Measurements from ENCODE around the gene GOLGA6A.
A peak's percentile ranks its signal among the peaks of the same experiment; 100 is the strongest.
"Not testable (repeated sequence)": the region's sequence is repeated elsewhere in the genome, so short reads cannot be mapped to it uniquely, and the experiment has no call there.

The GOLGA6A gene

DNA sequence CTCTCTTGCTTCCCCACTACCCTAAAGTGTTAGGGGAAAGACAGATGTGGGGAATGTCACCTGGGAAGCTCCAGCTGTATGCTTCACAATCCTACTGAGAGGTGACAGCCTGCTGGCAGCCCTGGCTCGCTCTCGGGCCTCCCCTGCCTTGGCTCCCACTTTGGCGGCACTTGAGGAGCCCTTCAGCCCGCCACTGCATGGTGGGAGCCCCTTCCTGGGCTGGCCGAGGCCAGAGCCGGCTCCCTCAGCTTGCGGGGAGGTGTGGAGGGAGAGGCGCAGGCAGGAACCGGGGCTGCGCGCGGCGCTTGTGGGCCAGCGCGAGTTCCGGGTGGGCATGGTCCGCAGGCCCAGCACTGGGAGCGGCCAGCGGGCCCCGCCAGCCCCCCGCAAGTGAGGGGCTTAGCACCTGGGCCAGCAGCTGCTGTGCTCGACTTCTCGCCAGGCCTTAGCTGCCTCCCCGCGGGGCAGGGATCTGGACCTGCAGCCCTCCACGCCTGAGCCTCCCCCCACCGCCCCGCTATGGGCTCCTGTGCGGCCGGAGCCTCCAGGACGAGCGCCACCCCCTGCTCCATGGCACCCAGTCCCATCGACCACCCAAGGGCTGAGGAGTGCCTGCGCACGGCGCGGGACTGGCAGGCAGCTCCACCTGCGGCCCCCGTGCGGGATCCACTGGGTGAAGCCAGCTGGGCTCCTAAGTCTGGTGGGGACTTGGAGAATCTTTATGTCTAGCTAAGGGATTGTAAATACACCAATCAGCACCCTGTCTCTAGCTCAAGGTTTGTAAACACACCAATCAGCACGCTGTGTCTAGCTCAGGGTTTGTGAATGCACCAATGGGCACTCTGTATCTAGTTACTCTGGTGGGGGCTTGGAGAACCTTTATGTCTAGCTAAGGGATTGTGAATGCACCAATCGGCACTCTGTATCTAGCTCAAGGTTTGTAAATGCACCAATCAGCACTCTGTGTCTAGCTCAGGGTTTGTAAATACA, 29.8 kb downstream of the GOLGA6A start:
- H3K27me3 Mint-ChIP-seq; ATAC-seq (replicated peaks); H3K27ac Mint-ChIP-seq; H3K4me3 Mint-ChIP-seq; H3K36me3 Mint-ChIP-seq; H3K9me3 Mint-ChIP-seq; DNase-seq: not testable (repeated sequence)
- peaks cover 9 to 25% of the 10 kb centered on the region in 2 donors for H3K4me1 Mint-ChIP-seq

- DNase-seq, result no peak
- no peaks in the 10 kb centered on the region for H3K27me3 Mint-ChIP-seq
- no peak for ATAC-seq (replicated peaks)
- peaks cover 9 to 26% of the 10 kb centered on the region in 2 donors for H3K4me1 Mint-ChIP-seq
- no peak overlapping the region for H3K27ac Mint-ChIP-seq
- H3K4me3 Mint-ChIP-seq, result no peak overlapping the region
- peaks cover under 1 to 2% of the 10 kb centered on the region in 2 donors for H3K36me3 Mint-ChIP-seq
- H3K9me3 Mint-ChIP-seq, result no peaks in the 10 kb centered on the region
Measured at GRCh38 chr15:74050556-74051234, 31.7 kb downstream of the GOLGA6A start.

GRCh38 chr15:74050127-74050526, 32.2 kb downstream of the GOLGA6A start:
- DNase-seq (no peak), ATAC-seq (replicated peaks) (no peak)
- H3K9me3 Mint-ChIP-seq, result no peaks in the 10 kb centered on the region
- peaks cover 4 to 5% of the 10 kb centered on the region in 2 donors for H3K36me3 Mint-ChIP-seq
- no peaks in the 10 kb centered on the region for H3K27me3 Mint-ChIP-seq
- H3K27ac Mint-ChIP-seq, result no peak overlapping the region
- H3K4me3 Mint-ChIP-seq, result no peak overlapping the region
- H3K4me1 Mint-ChIP-seq, result peaks cover 11 to 30% of the 10 kb centered on the region in 2 donors

- ATAC-seq (replicated peaks) (no peak), DNase-seq (no peak)
- Mint-ChIP-seq H3K9me3 (no peaks in the 10 kb centered on the region), H3K4me1 (peaks cover 6 to 16% of the 10 kb centered on the region in 2 donors), H3K36me3 (peaks cover 8 to 27% of the 10 kb centered on the region in 2 donors), H3K4me3 (no peak overlapping the region), H3K27ac (no peak overlapping the region), H3K27me3 (no peaks in the 10 kb centered on the region)
Measured at GRCh38 chr15:74046275-74046674, 36.1 kb downstream of the GOLGA6A start.

- H3K4me3 Mint-ChIP-seq, result no peak overlapping the region
Measured at GRCh38 chr15:74045636-74046274, 36.6 kb downstream of the GOLGA6A start.

DNA sequence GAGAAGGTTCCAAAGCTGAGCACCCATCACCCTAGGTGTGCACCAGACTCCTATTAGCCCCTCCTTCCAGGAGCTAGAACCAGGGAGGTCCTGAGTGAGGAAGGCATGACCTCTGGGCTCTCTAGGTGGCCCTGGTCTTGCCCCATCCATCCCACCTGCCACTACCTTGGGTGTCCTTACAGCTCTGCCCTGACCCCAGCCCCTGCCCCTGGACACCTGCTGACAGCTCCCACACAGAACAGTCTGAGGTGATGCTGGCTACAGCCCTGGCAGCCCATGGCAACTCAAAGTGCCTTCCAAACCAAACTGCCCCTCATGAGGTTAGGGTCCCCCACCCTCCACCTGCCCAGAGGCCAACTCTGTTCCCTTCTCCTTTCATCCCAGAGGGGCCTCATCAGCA, 37.2 kb downstream of the GOLGA6A start:
- Mint-ChIP-seq H3K4me1 (peaks cover 6 to 16% of the 10 kb centered on the region in 2 donors), H3K4me3 (no peak overlapping the region), H3K27me3 (no peaks in the 10 kb centered on the region), H3K36me3 (peaks cover 12 to 33% of the 10 kb centered on the region in 2 donors), H3K9me3 (no peaks in the 10 kb centered on the region), H3K27ac (peak overlapping the region; percentile 87)
- ATAC-seq (replicated peaks), result no peak
- no peak for DNase-seq

More at GRCh38 chr15:74045636-74046274, 36.6 kb downstream of the GOLGA6A start:
- H3K9me3 Mint-ChIP-seq, result no peaks in the 10 kb centered on the region
- peak overlapping the region; percentile 87 for H3K27ac Mint-ChIP-seq
- ATAC-seq (replicated peaks) (no peak), DNase-seq (no peak)
- H3K4me1 Mint-ChIP-seq, result peaks cover 6 to 16% of the 10 kb centered on the region in 2 donors
- peaks cover 12 to 32% of the 10 kb centered on the region in 2 donors for H3K36me3 Mint-ChIP-seq
- H3K27me3 Mint-ChIP-seq, result no peaks in the 10 kb centered on the region

GRCh38 chr15:74044267-74045110, 37.9 kb downstream of the GOLGA6A start:
- H3K36me3 Mint-ChIP-seq, result peaks cover 12 to 33% of the 10 kb centered on the region in 2 donors
- H3K9me3 Mint-ChIP-seq, result no peaks in the 10 kb centered on the region
- H3K4me3 Mint-ChIP-seq, result no peak overlapping the region
- peaks cover 6 to 16% of the 10 kb centered on the region in 2 donors for H3K4me1 Mint-ChIP-seq
- ATAC-seq (replicated peaks), result no peak
- no peak overlapping the region for H3K27ac Mint-ChIP-seq
- no peaks in the 10 kb centered on the region for H3K27me3 Mint-ChIP-seq
- no peak for DNase-seq

GRCh38 chr15:74043425-74044266, 38.7 kb downstream of the GOLGA6A start:
- ATAC-seq (replicated peaks), result no peak
- Mint-ChIP-seq H3K9me3 (no peaks in the 10 kb centered on the region), H3K4me1 (peaks cover 6 to 16% of the 10 kb centered on the region in 2 donors)

GRCh38 chr15:74042603-74043424, 39.5 kb downstream of the GOLGA6A start:
- H3K36me3 Mint-ChIP-seq, result peaks cover 20 to 42% of the 10 kb centered on the region in 2 donors
- peaks cover 2 to 9% of the 10 kb centered on the region in 2 donors for H3K4me1 Mint-ChIP-seq
- no peaks in the 10 kb centered on the region for H3K9me3 Mint-ChIP-seq
- no peak overlapping the region for H3K4me3 Mint-ChIP-seq
- no peak overlapping the region for H3K27ac Mint-ChIP-seq
- DNase-seq (no peak), ATAC-seq (replicated peaks) (no peak)
- H3K27me3 Mint-ChIP-seq, result no peaks in the 10 kb centered on the region

More at GRCh38 chr15:74043425-74044266, 38.7 kb downstream of the GOLGA6A start:
- peaks cover 16 to 37% of the 10 kb centered on the region in 2 donors for H3K36me3 Mint-ChIP-seq
- DNase-seq, result no peak
- H3K4me3 Mint-ChIP-seq, result no peak overlapping the region
- H3K27me3 Mint-ChIP-seq, result no peaks in the 10 kb centered on the region
- no peak overlapping the region for H3K27ac Mint-ChIP-seq

- Mint-ChIP-seq H3K4me3 (no peak overlapping the region), H3K27ac (peak overlapping the region; percentile 15), H3K9me3 (no peaks in the 10 kb centered on the region), H3K4me1 (peaks cover 2 to 6% of the 10 kb centered on the region in 2 donors), H3K36me3 (peaks cover 28 to 51% of the 10 kb centered on the region in 2 donors), H3K27me3 (no peaks in the 10 kb centered on the region)
- DNase-seq (no peak), ATAC-seq (replicated peaks) (no peak)
Measured at GRCh38 chr15:74041777-74042435, 40.4 kb downstream of the GOLGA6A start.

GRCh38 chr15:74041311-74041756, 41.0 kb downstream of the GOLGA6A start:
- Mint-ChIP-seq H3K4me3 (no peak overlapping the region), H3K36me3 (peaks cover 34 to 56% of the 10 kb centered on the region in 2 donors), H3K27ac (no peak overlapping the region), H3K9me3 (no peaks in the 10 kb centered on the region), H3K27me3 (no peaks in the 10 kb centered on the region), H3K4me1 (peaks cover 2 to 6% of the 10 kb centered on the region in 2 donors)
- ATAC-seq (replicated peaks) (no peak), DNase-seq (no peak)
